MM.1S (cell line): ENCODE results near the gene SUCNR1.

Experiments
- CTCF ChIP-seq: fragments of 300-600 bp; sonication (generic); IDR thresholded peaks from 2 replicates; pipeline ENCODE4 v1.5.1; 2016; ENCODE audit warnings: antibody characterized with exemption, low read length, mixed read lengths
- EZH2 ChIP-seq: fragments of 300-600 bp; sonication (generic); optimal IDR thresholded peaks from 2 replicates; pipeline ENCODE3; 2017; ENCODE audit warnings: low read depth, mild to moderate bottlenecking, antibody characterized with exemption, low read length, mixed read lengths
- EZH2phosphoT487 ChIP-seq: fragments of 300-600 bp; sonication (generic); IDR thresholded peaks from 2 replicates; pipeline ENCODE4 v1.6.1; 2018; ENCODE audit warnings: antibody characterized with exemption, low read length

GRCh38 chr3:151856641-151857040 is 16.8 kb upstream of the SUCNR1 start:
- TF ChIP-seq CTCF (no peak), EZH2 (no peak), EZH2phosphoT487 (no peak)
